NAMALWA (cell line): Measurements from ENCODE around the gene KNTC1.
A peak's percentile ranks its signal among the peaks of the same experiment; 100 is the strongest.
"Not testable (repeated sequence)": the region's sequence is repeated elsewhere in the genome, so short reads cannot be mapped to it uniquely, and the experiment has no call there.

Experiments used
- DNase-seq: peaks from one replicate; pipeline ENCODE4 v3.0.0-alpha.2; 2015; ENCODE audit warnings: low spot score

KNTC1 gene

DNA sequence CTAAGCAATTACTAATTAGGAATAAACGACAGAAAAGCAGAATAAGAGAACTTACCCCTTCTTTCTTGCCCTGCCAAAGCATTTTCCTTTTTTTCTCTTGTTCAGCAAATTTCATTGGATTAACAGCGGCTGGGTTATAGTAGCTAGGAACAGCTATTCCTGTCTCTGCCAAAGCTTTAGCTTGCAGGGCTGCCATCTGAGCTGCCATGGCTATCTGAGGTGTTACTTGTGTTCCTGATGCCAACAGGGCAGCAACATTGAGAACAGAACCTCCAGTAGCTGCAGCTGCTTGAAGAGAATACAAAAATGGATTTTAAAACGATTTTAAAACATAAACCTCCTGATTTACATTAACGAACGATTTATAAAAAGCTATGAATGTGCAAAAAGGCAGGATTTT, 18.9 kb upstream of the KNTC1 start:
- no peak for DNase-seq

DNA sequence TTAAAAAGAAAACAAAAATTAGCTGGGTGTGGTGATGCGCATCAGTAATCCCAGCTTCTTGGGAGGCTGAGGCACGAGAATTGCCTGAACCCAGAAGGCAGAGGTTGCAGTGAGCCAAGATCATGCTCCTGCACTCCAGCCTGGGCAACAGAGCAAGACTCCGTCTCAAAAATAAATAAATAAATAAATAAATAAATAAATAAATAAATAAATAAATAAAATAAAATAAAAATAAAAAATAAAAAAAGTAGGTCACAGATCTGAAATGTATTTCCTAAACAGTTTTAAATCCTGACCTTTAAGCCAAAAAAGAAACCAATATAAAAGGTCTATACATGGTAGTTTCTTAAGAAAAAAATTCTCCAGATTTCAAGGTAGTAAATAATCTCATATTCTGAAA, 14.0 kb upstream of the KNTC1 start:
- not testable (repeated sequence) for DNase-seq

DNA sequence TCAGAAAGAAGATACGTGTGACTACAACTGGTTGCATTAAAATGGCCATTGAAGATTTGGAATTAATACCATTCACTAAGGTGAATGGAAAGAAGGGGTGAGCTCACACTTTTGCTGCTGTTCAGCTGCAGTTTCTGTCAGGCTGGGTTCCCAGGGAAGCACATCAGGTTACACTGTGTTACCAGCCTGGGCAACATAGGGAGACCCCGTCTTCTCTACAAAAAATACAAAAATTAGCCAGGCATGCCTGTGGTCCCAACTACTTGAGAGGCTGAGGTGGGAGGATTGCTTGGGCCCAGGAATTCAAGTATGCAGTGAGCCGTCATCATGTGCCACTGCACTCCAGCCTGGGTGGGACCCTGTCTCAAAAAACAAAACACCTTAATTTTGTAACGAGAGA, 13.4 kb upstream of the KNTC1 start:
- DNase-seq, result no peak

DNA sequence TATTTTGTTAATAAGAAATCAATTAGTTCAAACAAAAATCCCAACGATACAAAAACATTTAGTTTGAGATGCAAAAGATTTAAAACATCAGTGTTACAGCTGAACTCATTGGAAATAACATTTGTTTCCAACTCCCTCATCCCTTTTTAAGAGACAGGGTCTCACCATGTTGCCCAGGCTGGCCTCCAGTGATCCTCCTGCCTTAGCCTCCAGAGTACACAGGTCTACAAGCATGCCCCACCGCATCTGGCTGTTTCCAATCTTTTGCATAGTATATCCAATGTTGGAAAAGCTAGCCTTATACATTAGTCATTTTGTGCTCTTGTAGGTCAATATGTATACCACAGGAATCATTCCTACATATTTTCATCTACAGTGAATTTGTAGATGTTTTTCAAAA, 11.8 kb upstream of the KNTC1 start:
- DNase-seq, result no peak

DNA sequence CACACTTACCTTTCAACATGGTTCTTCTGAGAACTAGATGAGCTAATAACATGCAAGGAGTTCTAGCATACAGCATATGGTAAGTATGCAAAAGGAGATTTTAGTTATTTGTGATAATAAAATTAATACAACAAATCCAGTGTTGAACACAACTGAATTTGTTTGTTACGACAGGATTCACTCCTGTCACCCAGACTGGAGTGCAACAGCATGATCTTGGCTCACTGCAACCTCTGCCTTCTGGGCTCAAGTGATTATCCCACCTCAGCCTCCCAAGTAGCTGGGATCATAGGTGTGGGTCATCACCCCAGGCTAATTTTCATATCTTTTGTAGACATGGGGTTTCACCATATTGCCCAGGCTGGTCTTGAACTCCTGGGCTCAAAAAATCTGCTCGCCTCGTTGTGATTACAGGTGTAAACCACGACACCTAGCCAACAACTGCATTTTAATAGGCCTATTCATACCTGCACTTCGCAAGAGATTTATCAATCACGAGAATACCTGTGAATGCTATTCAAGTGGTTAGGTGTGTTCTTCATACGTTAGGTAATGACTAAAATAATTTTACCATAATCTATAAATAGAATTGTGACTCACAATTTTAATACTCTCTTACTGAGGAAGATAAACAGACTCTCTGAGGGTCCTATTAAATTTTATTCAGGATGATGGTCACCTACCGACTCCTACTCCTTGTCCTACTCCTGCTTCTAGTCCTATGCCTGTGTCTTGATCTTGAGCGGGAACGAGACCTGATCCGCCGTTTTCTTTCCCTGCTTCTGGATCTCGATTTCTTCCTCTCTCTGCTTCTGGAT, 10.3 kb upstream of the KNTC1 start:
- no peak for DNase-seq

DNA sequence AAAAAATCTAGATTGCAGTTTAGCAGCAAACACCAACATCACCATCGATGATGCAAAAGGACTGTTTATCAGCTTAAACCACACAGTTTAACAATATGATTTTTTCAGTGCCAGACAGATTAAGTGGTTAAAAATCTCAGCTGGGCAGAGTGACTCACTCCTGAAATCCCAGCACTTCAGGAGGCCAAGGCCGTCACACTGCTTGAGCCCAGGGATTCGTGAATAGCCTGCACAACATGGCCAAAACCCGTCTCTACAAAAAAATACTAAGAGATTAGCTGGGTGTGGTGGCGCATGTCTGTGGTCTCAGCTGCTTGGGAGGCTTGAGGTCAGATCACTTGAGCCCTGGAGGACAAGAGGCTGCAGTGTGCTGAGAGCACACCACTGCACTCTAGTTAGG, 9.2 kb upstream of the KNTC1 start:
- no peak for DNase-seq

DNA sequence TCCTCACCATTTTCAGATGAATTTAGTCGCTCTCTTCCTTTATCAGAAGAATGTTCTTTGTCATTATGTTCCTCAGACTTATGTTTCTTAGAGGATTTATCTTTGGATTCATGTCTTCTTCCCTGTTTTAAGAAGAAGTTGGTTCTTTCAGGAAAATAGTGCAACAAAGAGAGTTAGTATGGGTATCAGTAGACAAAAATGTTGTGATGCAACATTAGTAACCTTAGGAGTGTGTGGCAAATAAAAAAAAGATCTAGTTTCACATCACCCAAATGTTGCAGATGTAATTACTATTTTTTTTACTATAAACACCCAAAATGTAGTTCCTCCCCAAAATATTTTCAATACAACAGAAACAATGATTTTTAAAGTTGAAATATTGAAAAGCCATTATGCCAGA, 8.1 kb upstream of the KNTC1 start:
- DNase-seq, result no peak

DNA sequence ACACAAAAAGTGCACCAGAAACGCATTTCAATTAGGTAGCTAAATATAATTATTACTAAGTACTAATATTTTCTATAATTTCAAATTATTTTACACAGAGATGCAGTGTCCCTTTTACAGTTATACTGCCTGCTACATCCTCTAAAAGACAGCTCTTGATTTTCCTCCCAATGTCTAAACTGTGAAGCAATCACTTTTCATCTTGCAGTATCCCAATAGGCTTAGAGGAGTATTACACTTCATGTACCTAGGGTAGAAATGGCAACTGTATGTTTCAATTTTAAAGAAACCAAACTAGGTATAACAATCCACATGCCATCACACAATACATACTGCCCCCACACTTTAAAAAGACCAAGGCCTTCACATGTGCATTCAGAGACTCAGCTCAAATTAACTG, 7.6 kb upstream of the KNTC1 start:
- DNase-seq, result no peak

DNA sequence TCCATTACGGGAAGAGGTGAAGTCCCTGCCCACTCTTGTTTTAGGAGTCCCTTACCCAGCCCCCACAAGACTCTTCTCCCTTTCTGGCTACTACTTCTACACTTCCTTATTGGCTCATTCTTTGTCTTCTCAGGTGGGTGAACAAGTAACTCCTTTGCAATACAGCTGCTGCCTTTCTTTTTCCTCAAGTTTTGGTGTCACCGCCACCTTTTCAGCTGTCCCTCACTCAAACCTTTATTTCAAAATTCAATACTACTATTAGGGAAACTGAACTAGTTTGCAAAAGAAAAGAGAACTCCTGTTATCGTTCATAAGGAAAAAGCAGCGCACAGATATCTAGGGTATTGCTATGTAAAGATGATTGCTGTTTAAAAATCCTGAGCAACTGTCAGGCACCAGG, 6.4 kb upstream of the KNTC1 start:
- no peak for DNase-seq

DNA sequence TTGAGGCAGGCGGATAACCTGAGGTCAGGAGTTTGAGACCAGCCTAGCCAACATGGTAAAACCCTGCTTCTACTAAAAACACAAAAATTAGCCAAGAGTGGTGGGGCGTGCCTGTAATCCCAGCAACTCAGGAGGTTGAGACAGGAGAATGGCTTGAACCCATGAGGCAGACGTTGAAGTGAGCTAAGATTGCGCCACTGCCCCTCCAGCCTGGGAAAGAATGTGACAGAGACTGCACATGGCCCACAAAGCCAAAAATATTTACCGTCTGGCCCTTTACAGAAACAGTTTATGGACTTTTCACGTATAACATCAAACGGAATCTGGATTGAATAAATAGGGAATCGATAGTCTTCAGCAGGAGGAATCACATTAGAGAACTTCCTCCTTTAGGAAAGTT, 3.8 kb upstream of the KNTC1 start:
- DNase-seq, result no peak

DNA sequence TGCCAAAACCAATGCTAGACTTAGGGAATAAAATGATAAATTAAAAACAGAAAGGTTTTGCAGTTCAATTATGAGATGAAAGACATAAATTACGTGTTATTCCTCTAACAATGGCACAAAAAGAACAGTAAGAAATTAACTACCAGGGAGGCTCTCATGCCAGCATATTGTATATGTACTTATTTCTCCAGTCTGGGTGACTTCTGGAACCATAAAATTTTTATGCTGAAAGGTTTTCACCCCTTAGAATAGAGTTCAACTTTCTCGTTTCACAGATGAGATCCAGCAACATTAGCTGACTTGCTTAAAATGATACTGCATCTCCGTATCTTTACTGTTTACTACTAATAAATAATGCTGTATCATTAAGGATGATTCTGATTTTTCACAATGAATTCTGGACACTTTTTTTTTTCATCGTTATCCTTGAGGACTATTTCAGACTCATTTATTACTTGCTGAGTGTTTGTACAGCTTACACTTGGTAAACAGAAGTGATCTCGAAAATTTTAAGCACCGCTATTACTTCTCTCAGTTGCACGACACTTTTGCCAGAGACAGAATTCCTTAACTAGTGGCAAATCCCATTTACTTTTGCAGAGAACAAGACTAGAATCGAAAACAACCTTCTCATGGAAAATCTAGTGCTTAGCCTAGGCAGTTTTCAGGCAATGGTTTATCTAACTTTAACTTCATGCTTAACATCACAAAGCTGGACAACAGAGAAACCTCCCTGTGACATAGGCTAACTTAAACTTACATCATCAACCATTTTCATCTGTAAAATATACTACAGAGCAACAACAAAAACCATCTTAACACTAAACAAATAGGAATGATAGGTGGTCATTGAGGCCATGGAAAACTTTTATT, 3.0 kb upstream of the KNTC1 start:
- no peak for DNase-seq

DNA sequence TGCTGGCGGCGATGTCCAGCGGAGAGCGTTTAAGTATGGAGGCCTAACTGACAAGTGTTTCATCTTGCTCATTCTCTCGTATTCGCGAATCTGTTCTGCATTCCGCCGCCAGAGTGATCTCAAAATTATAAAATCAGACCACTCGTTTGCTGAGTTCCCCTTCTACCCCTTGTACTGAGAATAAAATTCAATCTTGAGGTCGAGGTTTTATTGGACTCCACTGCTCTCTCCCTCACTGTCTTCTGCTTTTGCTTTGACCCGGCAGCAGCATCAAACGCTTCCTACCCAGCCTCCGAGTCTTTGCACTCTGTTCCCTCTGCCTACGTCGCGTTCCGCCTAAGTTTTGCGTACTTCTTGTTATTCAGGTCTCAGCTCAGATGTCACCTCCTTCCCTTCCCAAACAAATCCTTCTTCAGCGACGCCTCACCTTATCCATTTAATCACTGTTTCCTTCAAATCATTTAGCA, 462 bp downstream of the KNTC1 start:
- peak; percentile 75 for DNase-seq

DNA sequence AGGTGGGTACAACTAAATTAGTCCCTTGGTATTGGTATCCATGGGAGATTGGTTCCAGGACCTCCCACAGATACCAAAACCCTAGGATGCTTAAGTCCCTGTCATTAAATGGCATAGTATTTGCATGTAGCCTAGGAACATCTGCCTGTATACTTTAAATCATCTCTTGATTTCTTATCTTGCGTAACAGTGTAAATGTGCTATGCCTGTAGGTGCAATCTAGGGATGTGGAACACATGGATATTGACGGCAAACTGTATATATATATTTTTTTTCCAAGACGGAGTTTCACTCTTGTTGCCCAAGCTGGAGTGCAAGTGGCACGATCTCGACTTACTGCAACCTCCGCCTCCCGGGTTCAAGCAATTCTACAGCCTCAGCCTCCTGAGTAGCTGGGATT, 1.5 kb downstream of the KNTC1 start:
- no peak for DNase-seq

DNA sequence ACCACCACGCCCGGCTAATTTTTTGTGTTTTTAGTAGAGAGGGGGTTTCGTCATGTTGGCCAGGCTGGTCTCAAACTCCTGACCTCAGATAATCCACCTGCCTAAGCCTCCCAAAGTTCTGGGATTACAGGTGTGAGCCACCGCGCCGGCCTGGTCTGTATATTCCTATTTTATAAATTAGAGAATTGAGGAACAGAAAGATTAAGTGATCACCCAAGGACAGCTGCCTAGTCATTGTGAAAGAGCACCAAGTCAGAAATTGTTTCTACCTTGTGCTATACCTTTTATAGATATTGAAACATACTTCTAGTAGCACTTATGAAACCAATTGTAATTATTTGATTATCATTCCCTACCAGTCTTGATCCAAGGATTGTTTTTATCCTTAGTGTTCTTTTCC, 1.9 kb downstream of the KNTC1 start:
- DNase-seq, result no peak

DNA sequence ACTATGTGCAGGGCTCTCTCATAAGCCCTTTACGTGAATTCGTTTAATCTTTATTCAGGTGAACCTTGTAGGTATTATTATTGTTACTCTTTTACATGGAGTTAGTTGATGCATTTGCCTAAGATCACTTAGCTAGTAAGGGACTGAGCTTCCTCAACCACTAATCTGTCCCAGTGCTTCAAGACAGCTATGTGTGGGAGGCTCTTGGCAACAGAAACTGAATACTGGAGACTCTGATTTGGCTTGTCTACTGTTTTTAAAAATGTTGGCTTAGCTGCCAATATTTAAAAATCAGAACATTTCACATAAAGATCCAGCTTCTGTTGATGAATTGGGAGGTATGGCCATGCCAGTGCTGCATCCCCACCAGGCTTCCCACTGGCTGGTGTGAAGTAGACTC, 6.8 kb downstream of the KNTC1 start:
- DNase-seq, result no peak

DNA sequence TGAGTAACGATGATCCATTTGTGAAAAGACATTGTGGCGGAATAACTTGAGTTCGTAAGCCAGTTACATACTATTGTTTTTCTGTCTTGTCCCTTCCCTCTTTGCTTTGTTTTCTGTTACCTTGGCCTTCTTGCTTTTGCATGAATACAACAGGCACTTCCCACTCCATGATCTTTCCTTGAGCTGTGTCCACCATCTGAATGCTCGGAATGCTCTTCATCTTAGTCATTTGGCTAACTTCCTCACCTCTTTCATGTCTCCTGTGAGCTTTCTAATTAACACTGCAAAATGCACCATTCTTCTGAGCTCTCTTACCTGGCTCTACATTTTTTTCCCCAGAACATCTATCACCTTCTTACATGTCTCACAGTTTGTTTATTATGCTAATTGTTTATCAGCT, 10.0 kb downstream of the KNTC1 start:
- DNase-seq, result no peak

DNA sequence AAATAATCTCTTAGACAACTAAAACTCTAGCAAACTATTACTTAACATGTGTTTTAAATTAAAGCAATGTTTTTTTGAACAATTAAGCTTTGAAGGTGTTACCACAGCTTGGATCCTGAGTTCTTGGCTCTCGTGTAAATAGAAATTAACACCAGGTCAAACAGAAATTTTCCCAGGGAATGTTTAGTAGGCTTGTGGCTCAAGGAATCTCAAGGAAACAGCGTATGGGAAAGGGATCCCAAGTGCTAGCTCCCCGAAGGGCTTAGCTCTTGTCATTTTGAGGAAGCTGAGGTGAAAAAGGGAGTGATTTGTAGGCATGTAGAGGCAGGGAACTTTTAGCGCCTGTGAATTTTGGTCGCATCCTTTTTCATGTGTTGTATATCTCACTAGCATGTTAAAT, 11.4 kb downstream of the KNTC1 start:
- DNase-seq, result no peak

DNA sequence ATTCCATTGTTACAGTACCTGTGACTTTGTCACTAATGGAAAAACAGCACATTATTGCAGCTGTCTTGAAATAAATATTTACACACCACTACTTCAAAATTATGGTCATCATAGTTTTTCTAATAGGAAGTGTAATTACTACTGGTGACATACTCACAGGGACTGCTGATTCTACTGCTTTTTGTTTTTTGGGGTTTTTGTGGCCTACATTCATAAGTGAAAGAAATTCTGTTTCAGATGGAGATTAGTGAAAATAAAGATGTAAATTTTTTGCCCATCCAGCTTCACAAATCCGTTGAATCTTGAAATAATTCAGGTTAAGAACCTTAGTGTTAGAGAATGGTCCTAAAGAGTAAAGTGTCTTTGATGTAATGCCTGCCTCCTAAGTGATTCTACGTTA, 17.5 kb downstream of the KNTC1 start:
- DNase-seq, result no peak

DNA sequence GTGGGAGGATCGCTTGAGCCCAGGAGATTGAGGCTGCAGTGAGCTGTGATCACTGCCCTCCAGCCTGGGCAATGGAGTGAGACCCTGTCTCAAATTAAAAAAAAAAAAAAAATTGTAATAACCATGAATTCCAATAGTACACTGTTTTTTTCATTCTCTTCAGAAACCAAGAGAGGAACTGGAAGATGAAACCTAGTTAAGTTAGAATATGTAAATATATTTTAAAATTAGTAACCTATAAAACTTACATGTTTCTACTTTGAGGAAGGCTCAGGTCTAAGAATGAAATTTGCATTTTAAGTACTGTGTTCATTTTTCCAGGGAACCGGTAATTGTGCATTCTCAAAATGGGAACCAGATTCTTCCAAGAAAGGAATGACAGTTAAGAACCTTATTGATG, 18.8 kb downstream of the KNTC1 start:
- DNase-seq, result no peak

DNA sequence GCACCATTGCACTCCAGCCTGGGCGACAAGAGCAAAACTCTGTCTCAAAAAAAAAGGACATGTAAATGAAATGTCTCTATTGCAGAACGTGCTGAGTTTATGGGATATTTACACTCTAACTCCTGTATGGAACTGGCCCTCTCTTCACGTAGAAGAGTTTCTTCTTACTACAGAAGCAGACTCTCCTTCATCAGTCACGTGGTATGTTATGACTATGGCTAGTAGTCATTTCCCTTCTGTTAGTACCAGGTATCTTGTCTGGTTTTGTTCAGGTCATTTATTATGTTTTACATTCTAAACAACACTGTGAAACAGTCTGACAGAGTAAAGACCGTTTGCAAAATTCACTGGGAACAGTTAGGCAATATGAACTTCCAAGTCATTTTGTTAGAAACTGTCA, 20.3 kb downstream of the KNTC1 start:
- no peak for DNase-seq

DNA sequence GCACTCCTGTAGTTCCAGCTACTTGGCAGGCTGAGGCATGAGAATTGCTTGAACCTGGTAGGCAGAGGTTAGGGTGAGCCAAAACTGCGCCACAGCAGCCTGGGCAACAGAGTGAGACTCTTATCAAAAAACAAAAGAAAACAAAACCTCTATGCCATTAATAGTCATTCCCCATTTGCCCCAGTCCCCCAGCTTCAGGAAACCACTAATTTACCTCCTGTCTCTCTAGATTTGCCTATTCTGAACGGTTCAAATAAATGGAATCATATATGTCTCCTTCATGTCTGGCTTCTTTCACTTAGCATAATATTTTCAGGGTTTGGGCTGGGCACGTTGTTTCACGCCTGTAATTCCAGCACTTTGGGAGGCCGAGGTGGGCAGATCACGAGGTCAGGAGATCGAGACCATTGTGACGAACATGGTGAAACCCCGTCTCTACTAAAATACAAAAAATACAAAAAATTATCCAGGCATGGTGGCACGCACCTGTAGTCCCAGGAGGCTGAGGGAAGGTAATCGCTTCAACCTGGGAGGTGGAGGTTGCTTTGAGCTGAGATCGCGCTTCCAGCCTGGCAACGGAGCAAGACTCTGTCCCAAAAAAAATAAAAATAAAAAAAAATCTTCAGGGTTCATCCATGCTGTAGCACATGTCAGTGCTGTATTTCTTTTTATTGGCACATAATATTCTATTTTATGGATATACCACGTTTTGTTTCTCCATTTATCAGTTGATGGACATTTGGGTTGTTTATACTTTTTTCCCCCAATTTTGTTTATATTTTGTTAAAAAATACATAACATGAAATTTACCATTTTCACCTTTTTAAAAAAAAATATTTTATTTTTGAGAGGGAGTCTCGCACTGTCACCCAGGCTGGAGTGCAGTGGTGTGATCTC, 31.9 kb downstream of the KNTC1 start:
- no peak for DNase-seq

DNA sequence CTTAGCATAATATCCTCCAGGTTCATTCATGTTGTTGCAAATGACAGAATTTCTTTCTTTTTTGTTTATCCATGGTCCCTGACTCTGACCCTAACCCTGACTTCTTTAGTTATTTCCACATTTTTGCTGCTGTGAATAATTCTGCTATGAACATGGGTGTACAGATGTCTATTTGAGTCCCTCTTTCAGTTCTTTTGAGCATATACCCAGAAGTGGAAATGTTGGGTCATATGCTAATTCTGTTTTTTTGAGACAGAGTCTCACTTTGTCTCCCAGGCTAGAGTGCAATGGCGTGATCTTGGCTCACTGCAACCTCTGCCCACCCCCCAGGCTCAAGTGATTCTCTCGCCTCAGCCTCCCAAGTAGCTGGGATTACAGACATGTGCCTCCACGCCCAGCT, 33.1 kb downstream of the KNTC1 start:
- no peak for DNase-seq
